ENCODE measurements around the gene GNG12.

DNA sequence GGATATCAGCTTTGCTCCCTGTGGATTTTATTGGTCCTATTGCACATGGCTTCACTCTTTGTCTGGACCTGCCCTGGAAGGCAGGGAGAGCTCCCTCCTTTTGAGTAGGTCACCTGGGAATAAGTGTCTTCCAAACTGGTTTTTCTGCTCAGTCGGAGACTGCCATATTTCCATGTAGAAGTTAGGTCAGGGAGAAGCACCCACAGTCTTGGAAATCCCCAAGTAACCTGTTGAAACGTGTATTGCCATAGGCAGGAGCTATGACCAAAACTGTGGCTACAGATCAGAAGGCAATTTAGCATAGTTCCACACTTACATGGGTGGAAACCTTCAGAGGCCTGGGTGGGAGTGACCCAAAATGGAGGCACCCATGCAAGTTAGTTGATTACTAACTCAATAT, 3.5 kb upstream of the GNG12 start:
- TF ChIP-seq EZH2 (IDR thresholded peaks at IDR 0.05; ENCODE audit: low read depth): no peak
- TF ChIP-seq, protein P1, sequence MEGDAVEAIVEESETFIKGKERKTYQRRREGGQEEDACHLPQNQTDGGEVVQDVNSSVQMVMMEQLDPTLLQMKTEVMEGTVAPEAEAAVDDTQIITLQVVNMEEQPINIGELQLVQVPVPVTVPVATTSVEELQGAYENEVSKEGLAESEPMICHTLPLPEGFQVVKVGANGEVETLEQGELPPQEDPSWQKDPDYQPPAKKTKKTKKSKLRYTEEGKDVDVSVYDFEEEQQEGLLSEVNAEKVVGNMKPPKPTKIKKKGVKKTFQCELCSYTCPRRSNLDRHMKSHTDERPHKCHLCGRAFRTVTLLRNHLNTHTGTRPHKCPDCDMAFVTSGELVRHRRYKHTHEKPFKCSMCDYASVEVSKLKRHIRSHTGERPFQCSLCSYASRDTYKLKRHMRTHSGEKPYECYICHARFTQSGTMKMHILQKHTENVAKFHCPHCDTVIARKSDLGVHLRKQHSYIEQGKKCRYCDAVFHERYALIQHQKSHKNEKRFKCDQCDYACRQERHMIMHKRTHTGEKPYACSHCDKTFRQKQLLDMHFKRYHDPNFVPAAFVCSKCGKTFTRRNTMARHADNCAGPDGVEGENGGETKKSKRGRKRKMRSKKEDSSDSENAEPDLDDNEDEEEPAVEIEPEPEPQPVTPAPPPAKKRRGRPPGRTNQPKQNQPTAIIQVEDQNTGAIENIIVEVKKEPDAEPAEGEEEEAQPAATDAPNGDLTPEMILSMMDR (conservative IDR thresholded peaks at IDR 0.05): no peak

Data from PC-9 (cell line).